ENCODE results near the gene TMEM175.
"Not testable (repeated sequence)": the region's sequence is repeated elsewhere in the genome, so short reads cannot be mapped to it uniquely, and the experiment has no call there.

Gene TMEM175

DNA sequence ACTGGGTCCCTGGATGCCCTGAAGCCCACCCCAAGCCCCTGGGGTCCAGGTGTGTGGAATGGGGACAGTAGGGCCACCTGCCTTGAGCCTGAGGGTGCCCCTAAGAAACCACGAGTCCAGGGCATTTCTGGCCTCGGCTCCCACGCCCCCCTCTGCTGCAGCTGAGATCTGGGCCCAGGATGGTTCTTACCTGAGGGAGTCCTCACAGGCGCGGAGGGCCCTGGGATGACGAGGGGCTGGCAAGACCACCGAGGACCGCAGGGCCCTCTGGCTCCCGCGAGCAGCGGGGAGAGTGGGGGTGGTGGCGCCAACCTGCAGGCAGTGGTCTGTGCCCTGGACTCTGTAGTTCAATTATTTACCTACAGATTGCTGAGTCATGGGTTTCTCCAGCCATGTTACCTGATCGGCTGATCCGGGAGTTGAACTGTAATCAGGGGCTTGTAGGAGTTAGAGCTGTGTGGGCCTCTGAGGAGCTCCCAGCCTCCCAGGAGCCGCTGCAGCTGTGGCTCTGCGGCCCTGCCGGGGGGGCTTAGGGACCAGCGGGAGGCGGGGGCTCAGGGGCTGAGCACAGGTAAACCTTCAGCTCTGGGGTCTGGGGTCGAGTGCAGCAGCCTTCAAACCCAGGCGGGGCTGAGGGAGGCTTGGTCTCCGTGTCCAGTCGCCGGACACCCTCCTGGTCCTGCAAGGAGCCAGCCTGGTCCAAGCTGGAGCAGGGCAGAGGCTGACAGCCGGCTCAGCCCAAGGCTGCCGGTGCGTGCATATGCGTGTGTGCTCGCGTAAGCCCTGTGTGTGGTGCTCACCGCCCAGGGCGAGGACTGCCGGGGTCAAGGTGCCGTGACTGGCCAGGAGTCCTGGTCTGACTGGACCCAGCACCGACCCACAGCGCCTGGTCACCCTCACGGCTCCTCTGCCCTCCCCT, 61.1 kb downstream of the TMEM175 start, which contains the start of gene SLC26A1:
Gene SLC26A1 (minus strand): TSS at position 294 of the 919 bp plus-strand sequence. CDS start 1,701 bp downstream, outside the sequence.
- DNase-seq = no peak

DNA sequence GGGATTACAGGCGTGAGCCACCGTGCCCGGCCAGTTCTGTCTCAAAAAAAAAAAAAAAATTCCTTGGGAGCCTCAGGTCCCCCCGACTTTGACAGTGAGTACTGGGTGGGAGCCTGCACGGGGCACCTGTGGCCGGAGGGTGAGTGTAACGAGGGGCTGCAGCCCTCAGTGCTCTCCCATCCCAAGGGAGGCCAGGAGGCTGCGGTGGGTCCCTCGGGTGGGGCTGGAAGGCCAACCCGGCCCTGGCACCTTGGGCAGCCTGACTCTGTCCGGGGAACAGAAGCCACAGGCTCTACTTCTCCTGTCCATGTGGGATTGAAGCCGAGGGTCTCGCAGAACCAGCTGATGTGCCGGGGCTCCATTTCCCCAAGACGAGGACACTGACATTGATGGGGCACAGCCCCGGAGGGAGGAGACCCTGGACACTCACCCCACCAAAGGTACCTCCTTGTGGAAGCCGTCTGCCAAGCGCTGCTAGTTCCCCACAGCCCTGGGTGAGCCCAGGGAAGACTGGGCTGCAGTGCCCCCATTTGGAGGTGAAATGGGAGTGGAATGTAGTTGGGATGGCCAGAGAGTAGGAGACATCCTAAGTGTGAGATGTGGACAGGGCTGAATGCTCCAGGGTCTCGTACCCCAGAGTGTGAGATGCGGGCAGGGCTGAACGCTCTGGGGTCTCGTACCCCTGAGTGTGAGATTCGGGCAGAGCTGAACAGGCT, 63.2 kb downstream of the TMEM175 start:
- DNase-seq = no peak

DNA sequence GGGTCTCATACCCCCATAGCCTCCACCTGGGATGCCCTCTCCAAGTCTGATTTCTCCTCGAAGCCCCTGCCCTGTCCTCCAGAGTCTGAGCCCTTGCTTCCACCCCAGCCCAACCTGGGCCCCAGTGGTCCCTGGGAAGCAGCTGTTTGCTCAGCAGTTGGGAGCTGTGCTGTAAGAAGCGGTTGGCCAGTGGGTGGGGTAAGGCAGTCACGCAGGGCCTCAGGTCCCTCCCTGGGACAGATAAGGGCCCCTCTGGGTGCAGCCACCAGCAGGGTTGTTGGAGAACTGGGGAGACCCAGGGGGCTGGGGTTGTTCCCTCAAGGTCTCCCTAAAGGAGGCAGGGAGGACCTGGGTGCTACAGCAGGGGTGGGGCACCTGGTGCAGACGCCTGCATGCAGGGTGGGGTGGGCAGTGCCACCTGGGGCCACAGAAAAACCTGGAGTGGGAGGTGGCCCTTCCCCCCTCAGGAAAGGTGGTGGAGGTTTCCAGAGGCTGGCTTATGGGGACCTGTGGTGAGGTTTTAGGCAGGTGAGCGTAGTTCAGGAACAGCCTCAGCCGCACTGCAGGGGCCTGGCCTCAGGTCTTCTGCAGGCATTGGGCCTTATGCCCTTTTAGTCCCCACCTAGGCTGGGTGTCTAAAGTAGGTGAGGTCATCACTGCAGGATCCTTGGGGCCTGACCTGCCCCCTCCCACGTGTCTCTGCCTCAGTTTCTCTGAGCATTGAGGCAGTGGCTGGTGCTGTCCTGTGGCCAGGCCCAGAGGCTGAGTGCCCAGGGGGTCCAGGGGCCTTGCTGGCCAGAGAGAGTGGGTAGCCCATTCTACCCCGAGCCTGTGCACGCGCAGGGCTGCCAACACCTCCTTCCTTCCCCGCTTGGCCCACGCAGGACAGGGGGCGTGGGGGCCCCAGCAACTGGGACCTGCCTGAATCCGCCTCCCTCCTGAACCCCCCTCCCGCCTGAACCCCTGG, 64.1 kb downstream of the TMEM175 start:
- DNase-seq = no peak

DNA sequence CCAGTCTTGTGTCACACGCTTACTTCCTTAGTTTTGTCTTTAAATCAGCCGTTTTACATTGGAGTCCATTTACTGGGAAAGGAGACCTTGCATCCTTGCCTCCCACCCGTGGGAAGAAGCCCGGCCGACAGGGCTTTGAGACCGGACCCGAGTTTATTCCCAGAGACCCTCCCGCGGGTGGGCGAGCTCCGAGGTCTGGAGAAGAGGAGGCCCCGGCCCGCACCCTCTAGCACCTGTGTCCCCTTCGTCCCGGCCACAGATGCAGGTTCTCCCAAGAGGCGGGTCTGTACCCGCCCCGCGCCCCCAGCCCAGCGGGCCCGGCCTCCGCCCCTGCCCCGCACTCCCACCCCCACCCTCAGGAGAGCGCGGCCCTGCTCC, 64.7 kb downstream of the TMEM175 start:
- DNase-seq = no peak

DNA sequence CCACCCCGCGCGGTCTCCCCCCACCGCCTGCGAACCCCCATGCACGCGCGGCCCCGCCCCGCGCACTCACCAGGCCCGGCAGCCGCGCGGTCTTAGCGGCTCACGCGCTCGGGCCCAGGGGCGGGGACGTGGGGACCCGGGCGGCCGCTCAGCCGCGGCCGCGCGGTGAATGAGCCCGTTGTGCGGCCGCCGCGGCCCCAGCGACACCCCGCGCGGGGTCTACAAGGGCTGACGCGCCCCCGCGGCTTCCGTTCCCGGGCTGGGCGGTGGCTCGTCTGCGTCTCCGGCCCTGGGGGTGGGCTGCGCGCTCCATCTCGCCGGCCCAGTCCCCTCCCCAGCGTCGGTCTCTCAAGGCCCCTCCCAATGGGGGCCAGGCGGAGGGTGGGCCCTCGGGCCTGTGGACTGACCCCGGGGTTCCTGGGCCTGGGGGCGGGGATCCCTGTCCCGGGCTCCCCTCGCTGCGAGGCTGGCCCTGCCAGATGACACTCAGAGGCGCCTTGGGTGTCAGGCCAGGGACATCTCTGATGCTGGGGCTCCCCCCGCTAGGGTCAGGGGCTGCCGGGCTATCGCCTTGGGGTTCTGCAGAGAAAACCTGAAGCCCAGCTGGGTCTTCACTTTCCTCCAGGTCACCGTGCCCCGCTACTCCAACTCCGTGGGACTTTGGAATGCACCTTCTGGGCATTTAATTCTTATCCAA, 65.3 kb downstream of the TMEM175 start:
- no peak for DNase-seq

DNA sequence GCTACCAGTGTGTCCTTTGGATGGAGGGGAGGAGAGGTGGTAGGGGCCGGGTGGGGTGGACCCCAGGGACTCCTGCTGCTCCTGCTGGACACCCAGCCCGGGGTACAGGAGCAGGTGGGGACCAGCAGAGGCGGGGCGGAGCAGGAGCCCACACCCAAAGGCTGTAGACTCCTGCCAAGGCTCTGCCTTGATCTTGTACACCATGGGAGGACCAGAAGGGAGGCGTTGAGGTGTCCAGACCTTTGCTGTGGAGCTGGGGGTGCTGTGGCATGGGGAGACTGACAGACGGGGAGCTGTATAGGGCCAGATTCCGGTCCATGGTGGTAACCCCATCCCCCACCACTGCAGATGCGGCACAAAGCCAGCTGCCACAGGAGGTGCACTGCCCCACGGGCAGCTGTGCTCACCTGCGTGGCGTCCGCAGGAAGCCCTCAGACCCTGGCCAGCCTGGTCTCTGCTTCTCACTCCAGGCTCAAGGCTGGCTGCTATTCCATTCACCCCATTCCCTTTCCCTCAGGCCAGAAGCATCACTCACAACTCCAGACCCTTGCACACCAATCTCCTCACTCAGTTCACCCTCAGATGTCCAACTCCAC, 65.9 kb downstream of the TMEM175 start:
- DNase-seq = no peak

DNA sequence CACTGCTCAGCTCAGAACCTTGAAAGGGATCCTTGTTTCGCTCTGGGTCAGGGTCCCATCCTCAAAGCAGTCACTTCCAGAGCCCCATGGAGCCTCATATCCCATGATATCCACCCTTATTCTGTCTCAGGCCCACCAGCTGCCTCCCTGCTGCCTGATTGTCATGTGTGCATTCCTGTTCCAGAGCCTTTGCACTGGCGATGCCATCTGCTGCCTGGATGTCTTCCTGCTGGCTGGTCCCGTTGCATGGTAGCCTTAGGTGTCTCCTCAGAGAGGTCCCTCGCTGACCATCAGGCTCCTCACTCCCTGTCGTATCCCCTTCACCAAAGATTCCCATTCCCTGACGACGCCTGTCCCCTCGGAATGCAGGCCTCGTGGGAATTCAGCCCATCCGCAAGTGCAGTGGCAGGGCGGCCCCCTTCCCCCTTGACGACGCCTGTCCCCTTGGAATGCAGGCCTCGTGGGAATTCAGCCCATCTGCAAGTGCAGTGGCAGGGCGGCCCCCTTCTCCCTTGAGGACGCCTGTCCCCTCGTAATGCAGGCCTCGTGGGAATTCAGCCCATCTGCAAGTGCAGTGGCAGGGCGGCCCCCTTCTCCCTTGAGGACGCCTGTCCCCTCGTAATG, 67.1 kb downstream of the TMEM175 start:
- DNase-seq = not testable (repeated sequence)

DNA sequence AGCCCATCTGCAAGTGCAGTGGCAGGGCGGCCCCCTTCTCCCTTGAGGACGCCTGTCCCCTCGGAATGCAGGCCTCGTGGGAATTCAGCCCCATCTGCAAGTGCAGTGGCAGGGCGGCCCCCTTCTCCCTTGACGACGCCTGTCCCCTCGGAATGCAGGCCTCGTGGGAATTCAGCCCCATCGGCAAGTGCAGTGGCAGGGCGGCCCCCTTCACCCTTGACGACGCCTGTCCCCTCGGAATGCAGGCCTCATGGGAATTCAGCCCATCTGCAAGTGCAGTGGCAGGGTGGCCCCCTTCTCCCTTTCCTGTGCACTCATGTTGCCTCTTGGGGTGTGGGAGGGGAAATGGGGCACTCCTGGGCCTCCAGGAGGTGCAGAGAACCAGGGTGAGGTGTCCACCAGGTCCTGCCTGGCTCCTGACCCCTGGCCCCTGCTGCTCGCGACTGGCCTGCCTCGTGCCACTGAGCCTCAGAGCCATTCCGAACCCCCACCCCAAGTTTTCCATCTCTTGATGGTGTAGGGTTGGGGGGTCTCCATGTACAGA, 67.7 kb downstream of the TMEM175 start:
- DNase-seq = no peak

DNA sequence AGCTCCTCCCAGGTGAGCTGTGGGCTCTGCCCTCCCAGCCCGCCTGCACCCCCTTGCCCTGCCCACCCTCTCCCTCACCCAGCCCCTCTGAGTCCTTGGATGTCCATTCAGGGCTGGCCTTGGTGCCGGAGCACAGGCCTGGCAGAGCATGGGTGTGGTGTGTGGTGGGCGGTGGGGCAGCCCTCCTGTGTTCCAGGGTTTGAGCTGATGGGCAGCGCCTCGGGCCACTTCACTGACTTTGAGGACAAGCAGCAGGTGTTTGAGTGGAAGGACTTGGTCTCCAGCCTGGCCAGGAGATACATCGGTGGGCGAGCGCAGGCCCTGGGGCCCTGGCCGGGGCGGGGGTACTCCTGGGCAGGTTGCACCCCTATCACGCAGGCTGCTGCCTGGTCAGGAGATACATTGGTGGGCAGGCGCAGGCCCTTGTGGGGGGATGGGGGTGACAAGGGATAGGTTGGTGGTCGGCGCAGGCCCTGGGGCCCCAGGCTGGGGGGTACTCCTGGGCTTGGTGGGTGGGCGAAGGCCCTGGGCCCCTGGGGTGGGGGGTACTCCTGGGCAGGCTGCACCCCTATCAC, 68.5 kb downstream of the TMEM175 start:
- no peak for DNase-seq

DNA sequence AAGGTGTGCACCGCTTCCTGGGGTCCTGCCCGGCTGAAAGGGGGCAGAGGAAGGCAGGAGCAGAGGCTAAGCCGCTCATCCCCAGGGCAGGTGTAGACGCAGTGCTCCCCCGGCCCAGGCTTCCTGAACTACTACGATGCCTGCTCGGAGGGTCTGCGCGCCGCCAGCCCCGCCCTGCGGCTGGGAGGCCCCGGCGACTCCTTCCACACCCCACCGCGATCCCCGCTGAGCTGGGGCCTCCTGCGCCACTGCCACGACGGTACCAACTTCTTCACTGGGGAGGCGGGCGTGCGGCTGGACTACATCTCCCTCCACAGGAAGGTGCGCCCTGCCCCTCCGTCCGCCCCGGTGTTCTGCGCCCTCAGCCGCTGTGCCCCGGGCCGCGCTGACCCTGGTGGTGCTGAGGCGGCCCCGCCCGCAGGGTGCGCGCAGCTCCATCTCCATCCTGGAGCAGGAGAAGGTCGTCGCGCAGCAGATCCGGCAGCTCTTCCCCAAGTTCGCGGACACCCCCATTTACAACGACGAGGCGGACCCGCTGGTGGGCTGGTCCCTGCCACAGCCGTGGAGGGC, 69.4 kb downstream of the TMEM175 start:
- DNase-seq = no peak

DNA sequence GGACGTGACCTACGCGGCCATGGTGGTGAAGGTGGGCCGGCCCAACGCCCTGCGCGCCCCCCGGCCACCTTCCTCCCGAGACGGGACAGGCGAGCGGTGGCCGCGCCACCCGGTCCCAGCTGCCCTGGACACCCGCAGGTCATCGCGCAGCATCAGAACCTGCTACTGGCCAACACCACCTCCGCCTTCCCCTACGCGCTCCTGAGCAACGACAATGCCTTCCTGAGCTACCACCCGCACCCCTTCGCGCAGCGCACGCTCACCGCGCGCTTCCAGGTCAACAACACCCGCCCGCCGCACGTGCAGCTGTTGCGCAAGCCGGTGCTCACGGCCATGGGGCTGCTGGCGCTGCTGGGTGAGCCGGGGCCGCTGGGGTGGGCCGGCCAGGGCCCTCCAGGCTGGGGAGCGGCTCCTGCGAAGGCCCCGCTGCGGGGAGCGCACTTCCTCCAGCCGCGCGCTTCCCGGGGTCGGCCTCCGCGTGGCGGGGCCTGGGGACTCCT, 69.9 kb downstream of the TMEM175 start:
- no peak for DNase-seq

DNA sequence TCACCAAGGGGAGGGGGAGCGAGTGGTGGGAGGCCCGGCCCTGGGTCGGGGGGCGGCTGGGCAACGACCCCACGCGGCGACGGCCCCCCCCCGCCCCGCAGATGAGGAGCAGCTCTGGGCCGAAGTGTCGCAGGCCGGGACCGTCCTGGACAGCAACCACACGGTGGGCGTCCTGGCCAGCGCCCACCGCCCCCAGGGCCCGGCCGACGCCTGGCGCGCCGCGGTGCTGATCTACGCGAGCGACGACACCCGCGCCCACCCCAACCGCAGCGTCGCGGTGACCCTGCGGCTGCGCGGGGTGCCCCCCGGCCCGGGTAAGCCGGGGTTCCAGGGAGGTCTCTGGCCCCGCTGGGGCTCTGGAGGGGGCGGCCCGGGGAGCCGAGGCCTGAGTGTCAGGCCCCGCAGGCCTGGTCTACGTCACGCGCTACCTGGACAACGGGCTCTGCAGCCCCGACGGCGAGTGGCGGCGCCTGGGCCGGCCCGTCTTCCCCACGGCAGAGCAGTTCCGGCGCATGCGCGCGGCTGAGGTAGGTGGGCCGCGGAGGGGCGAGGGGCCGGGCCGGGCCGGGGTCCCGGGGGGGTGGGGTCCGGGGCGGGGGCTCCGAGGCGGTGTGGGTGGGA, 70.5 kb downstream of the TMEM175 start:
- no peak for DNase-seq

DNA sequence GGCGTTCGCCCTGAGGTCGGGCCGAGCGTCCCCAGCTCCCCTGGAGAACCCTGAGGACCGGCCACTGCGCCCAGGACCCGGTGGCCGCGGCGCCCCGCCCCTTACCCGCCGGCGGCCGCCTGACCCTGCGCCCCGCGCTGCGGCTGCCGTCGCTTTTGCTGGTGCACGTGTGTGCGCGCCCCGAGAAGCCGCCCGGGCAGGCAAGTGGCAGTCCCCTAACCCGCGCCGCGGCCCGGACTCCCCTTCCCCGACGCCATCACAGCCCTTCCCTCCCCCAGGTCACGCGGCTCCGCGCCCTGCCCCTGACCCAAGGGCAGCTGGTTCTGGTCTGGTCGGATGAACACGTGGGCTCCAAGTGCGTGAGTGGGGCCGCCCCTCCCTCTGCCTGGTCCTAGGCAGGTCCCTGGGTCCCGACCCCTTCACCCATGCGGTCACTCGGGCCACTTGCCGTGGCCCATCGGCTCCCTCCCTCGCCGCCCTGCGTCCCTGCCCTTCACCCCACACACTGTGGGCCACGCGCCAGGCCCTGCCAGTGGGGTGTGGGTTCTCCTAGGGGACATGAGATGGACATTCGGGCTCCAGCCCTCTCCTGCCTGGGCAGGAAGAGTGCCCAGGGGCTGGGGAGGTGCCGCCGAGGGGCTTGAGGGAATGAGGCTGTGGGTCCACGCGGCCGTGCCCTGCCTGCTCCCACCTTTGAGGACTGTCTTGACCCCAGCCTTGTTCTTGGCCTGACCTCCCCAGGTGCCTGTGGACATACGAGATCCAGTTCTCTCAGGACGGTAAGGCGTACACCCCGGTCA, 71.2 kb downstream of the TMEM175 start:
- DNase-seq = no peak

DNA sequence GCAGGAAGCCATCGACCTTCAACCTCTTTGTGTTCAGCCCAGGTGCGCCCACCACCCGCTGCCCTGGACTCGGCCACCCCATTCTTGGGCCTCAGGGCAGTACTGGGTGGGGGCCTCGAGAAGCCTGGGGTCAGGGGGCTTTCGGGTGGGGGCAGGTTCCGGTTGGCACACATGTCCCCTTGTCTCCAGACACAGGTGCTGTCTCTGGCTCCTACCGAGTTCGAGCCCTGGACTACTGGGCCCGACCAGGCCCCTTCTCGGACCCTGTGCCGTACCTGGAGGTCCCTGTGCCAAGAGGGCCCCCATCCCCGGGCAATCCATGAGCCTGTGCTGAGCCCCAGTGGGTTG, 71.8 kb downstream of the TMEM175 start:
- DNase-seq = no peak

DNA sequence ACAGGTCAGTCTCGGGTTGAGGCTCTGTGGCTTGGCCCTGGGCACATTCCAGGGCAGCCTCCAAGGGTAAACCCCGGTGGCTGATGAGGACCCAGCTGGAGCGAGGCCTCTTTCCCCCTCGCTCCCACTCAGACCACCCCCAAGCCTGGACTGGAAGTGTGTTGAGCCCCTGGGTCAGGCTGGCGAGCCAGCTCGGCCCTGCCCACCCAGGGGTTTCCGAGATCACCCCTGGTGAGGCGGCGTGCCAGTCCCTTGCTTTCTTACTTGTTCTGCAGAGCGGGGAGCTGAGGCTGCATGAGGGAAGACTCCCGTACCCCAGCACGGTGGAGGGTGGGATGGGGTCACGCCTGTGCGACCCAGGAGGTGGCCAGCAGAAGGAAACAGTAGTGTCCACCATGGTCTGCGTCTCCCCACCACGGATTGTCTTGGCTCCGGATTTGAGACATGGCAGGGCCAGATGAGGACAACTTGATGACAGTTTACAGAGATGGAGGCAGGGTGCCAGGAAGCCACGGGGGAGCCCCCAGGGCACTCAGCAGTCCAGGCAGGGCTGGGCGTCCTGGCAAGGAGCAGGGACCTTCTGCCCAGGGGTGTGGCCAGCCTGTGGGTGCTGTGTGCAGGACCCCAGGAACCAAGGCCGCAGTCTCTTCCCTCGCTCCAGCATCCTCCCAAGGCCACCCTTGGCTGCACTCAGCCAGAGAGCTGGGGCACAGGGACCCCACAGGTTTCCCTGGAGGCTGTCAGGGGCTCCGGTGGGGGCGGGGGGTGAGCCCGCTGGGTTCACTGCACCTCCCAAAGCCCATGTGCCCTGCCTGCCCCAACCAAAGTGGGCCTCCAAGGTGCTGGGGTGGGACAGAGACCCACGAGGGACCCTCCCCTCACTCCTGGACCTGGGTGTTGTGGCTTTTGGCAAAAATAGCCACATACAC, 72.6 kb downstream of the TMEM175 start:
- no peak for DNase-seq

DNA sequence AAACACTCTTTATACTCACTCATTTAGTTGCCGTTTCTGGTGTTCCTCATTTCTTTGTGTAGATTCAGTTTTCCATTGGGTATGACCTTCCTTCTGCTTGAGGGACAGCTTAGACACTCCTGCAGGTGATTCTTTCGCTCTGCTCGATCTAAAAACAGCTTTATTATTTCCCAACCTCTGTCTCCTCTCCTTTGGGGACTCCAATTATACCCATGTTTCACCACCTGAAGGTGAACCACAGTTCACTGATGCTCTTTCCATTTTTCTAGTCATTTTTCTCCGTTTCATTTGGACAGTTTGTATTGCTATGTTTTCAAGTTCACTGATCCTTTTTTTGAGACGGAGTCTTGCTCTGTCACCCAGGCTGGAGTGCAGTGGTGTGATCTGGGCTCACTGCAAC, 74.6 kb downstream of the TMEM175 start:
- no peak for DNase-seq

Data from CD4-positive, alpha-beta T cell treated with Interleukin-12 subunit alpha and Interleukin-12 subunit beta, for 1 hour (primary cell).